AG04449 (cell line): ENCODE data around the gene SMURF2.

Experiments
- CTCF ChIA-PET: fragments of 350-600 bp; formaldehyde crosslinking; extraction: SDS; loops from one replicate; lab custom pipeline; 2021; ENCODE audit warnings: antibody characterized with exemption; lab: Yijun Ruan, JAX
- POLR2A ChIA-PET: fragments of 400-600, 350-600 bp; formaldehyde crosslinking; extraction: SDS; loops from one replicate; lab custom pipeline; 2020; ENCODE audit warnings: antibody characterized with exemption, inconsistent platforms; lab: Yijun Ruan, JAX
- DNase-seq: peaks from one replicate; pipeline ENCODE4 v3.0.0-alpha.2; 2010; ENCODE audit warnings: low read depth, low spot score
- H3K4me3 ChIP-seq: 2 replicates; pipeline ENCODE4 v1.5.1; 2011; ENCODE audit warnings: low read depth, mild to moderate bottlenecking, control low read depth, low read length
- CTCF ChIP-seq: IDR thresholded peaks from one replicate; pipeline ENCODE4 v1.5.1; 2011; ENCODE audit warnings: mild to moderate bottlenecking, moderate library complexity, low read length, control low read depth, inconsistent platforms; ENCODE audit not compliant: insufficient read depth; ENCODE audit errors: missing control alignments

Gene SMURF2

GRCh38 chr17:64574646-64575045 is 87.5 kb downstream of the SMURF2 start:
- H3K4me3 ChIP-seq: no peak overlapping the region
- ChIA-PET POLR2A (no interaction called here), CTCF (interaction anchor here (1.1 to 1.3 kb wide), 2 partner anchors 27 to 159 kb away, joined by 3 read pairs; no protein-coding TSS in a partner anchor)
- DNase-seq: no peak
- TF ChIP-seq CTCF: no peak

- ChIA-PET POLR2A (no interaction called here), CTCF (no interaction called here)
- no peak for TF ChIP-seq CTCF
- no peak overlapping the region for H3K4me3 ChIP-seq
- DNase-seq: no peak
These were observed 88.9 kb downstream of the SMURF2 start for GRCh38 chr17:64573214-64573613.

- POLR2A ChIA-PET: no interaction called here
- DNase-seq: peak; percentile 21
- H3K4me3 ChIP-seq: no peak overlapping the region
- CTCF ChIA-PET: interaction anchor here (0.8 to 1.0 kb wide), 2 partner anchors 28 to 389 kb away, joined by 3 read pairs; no protein-coding TSS in a partner anchor
- no peak for TF ChIP-seq CTCF
These were observed 89.4 kb downstream of the SMURF2 start for GRCh38 chr17:64572682-64573154.

- DNase-seq: no peak
- TF ChIP-seq CTCF: no peak
- H3K4me3 ChIP-seq: no peak overlapping the region
- ChIA-PET CTCF (interaction anchor here (0.8 to 1.0 kb wide), 2 partner anchors 29 to 390 kb away, joined by 3 read pairs; no protein-coding TSS in a partner anchor), POLR2A (no interaction called here)
These were observed 90.4 kb downstream of the SMURF2 start for GRCh38 chr17:64571746-64572145.

- H3K4me3 ChIP-seq: no peak overlapping the region
- TF ChIP-seq CTCF: no peak
- no peak for DNase-seq
- CTCF ChIA-PET: interaction anchor here (0.9 kb wide), 2 partner anchors 10 to 11 kb away, joined by 3 read pairs; no protein-coding TSS in a partner anchor
- POLR2A ChIA-PET: no interaction called here
These were observed 96.5 kb downstream of the SMURF2 start for GRCh38 chr17:64565563-64565962.

- no peak overlapping the region for H3K4me3 ChIP-seq
- ChIA-PET POLR2A (no interaction called here), CTCF (no interaction called here)
- TF ChIP-seq CTCF: no peak
- DNase-seq: no peak
These were observed 98.0 kb downstream of the SMURF2 start for GRCh38 chr17:64564098-64564497.
